GM13977 (cell line): ENCODE results near the gene ZC3H7A.

Experiments used
- DNase-seq: peaks from one replicate; pipeline ENCODE4 v3.0.0; 2012; ENCODE audit warnings: low spot score
- in situ Hi-C: fragments of 300-500 bp; cut with MboI; formaldehyde crosslinking; loops from one replicate; pipeline ENCODE4 v1.12.0; 2022; ENCODE audit warnings: low sequenced_read_pairs, low pct_unique_long_range_greater_than_20kb, mixed read lengths, inconsistent platforms; ENCODE audit not compliant: unreplicated experiment
- TF ChIP-seq, protein P1 (sequence below): IDR thresholded peaks from 2 replicates; pipeline ENCODE4 v1.5.1; 2012; ENCODE audit warnings: mild to moderate bottlenecking, control low read depth; ENCODE audit not compliant: insufficient read depth; ENCODE audit errors: extremely low read depth, missing control alignments

Gene ZC3H7A

DNA sequence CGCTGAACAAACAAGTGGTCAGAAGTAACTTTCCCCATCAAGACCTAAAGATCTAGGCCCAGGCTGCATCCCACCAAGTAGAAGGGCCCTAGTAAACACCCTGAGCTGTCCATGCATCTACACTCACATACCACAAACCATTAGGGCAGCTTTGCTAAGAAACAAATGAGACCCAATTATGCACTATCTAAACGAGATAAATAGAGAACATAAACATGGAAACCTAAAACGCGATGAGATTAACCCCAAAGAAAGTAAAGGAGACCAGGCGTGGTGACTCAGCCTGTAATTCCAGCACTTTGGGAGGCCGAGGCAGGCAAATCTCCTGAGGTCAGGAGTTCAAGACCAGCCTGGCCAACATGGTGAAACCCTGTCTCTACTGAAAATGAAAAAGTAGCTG lies 60.2 kb downstream of the ZC3H7A start:
- in situ Hi-C loops: no loop called here
- DNase-seq: no peak
- TF ChIP-seq, protein P1, sequence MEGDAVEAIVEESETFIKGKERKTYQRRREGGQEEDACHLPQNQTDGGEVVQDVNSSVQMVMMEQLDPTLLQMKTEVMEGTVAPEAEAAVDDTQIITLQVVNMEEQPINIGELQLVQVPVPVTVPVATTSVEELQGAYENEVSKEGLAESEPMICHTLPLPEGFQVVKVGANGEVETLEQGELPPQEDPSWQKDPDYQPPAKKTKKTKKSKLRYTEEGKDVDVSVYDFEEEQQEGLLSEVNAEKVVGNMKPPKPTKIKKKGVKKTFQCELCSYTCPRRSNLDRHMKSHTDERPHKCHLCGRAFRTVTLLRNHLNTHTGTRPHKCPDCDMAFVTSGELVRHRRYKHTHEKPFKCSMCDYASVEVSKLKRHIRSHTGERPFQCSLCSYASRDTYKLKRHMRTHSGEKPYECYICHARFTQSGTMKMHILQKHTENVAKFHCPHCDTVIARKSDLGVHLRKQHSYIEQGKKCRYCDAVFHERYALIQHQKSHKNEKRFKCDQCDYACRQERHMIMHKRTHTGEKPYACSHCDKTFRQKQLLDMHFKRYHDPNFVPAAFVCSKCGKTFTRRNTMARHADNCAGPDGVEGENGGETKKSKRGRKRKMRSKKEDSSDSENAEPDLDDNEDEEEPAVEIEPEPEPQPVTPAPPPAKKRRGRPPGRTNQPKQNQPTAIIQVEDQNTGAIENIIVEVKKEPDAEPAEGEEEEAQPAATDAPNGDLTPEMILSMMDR: no peak

DNA sequence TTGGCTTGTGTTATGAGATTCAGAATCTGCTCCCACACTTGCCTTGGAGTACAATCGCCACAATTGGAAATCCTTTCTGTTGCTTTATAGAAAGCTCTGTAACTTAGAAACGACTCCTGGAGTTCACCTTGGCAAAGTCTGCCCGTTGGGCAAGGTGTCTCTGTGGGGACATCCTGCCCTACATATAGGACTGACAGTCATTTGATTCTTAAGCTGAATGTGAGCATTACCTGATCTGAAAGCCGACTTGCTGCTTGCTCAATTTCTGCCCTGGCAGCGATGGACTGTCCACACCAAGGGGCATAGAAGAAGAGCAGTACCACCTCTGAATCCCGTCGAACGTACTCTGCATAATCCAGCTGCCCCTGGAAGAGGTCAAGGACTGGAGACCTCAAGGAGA lies 61.3 kb downstream of the ZC3H7A start:
- TF ChIP-seq, protein P1: no peak
- in situ Hi-C loops: no loop called here
- no peak for DNase-seq

DNA sequence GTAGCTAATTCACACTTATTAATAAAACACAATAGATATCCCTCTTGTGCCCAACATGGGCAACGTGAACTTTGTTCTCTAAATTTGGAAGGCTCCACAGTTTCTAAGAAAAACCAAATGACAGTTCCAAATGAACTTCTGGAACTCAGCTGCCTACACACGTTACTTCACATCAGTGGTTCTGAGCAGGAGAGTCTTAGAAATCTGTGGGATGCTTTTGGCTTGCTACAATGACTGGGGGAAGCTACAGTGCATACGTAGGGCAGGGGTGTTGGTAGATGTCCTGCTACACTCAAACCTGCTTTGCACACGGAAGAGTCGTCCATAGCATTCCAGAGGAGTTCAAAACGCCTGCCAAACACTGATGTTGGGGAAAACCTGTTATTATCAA lies 62.4 kb downstream of the ZC3H7A start:
- DNase-seq: no peak
- in situ Hi-C loops: no loop called here
- TF ChIP-seq, protein P1: no peak

DNA sequence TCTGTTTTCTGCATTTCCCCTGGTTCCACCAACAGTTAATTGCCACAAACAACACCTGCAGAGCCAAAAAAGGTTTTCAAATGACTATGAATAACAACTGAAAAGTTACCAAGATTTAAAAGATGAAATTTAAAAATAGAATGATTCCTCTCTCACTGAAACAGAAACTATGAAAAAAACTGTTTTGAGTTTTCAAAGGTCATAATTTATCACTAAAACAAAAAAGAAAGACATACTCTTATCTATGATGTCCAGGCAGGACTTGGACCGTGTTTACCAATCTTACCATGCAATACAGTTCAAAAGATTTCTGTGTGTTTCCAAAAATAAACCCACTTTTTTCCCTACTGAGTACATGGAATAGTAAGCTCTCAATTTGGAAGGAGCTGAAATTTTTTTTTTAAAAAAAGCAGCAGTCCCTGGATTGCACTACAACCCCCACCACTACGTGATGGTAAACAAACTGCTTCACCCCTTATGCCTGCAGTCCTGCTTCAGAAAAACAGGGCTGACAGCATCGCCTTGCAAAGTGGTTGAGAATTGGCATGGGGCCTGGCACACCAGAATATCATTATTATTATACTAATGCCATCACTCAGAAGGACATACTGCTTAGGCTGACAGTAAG lies 62.9 kb downstream of the ZC3H7A start:
- TF ChIP-seq, protein P1: no peak
- DNase-seq: peak; percentile 29
- in situ Hi-C loops: no loop called here

DNA sequence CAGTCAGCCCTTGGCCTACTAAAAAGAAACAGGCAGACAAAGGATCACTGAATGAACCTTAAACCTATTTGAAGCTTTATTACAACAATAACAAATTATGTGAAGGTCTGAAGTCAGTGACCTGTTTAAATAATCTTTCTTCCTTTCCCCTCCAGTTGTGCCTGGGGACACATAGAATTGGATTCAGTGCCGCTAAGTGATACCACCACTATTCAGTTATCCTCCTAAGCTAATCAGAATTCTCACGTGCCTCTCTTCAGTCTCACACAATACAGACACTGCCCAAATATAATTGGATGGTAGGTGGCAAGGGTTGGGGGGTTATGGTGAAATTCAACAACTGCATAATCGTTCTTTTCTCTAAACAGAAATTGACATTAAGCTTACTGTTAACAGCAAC lies 65.8 kb downstream of the ZC3H7A start:
- DNase-seq: no peak
- TF ChIP-seq, protein P1: no peak
- in situ Hi-C loops: no loop called here

DNA sequence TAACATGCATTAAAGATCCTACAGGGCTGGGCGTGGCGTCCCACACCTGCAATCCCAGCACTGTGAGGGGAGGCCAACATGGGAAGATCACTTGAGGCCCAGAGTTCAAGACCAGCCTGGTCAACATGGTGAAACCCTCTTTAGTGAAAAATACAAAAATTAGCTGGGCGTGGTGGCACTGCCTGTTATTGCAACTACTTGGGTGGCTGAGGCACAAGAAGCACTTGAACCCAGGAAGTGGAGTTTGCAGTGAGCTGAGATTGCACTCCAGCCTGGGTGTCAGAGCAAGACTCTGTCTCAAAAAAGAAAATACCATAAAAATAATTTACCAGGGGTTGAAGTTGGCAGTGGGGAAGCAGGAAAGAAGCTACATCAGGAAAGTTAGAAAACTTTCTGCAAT lies 67.3 kb downstream of the ZC3H7A start:
- no peak for DNase-seq
- in situ Hi-C loops: no loop called here
- TF ChIP-seq, protein P1: no peak
